Cardiac fibroblast (primary cell): ENCODE data around the gene TEX11.
"Not testable (repeated sequence)": the region's sequence is repeated elsewhere in the genome, so short reads cannot be mapped to it uniquely, and the experiment has no call there.

Experiments used
- DNase-seq, 2 donors: peaks; one replicate each; pipeline versions ENCODE4 v3.0.0 to v3.0.0-alpha.2; 2010; ENCODE audit warnings: low read depth in 2 of 2
- H3K4me3 ChIP-seq, 2 donors: replicated peaks in 1 of 2; 1 replicate in 1 of 2; 2 replicates in 1 of 2; pipeline ENCODE4 v1.5.1; 2011; ENCODE audit warnings: low read depth in 2 of 2, low read length in 2 of 2, mild to moderate bottlenecking in 2 of 2, moderate library complexity in 1 of 2
- CTCF ChIP-seq: IDR thresholded peaks from one replicate; pipeline ENCODE4 v1.5.1; 2011; ENCODE audit warnings: low read depth, mild to moderate bottlenecking, low read length, inconsistent platforms

Gene TEX11

GRCh38 chrX:70549429-70549828, 359.1 kb downstream of the TEX11 start:
- no peak for TF ChIP-seq CTCF
- no peak for DNase-seq

GRCh38 chrX:70535198-70535597, 373.3 kb downstream of the TEX11 start:
- TF ChIP-seq CTCF: no peak
- no peak overlapping the region for H3K4me3 ChIP-seq
- peak in 1 of 2 donors; percentile 3 for DNase-seq

More at GRCh38 chrX:70549429-70549828, 359.1 kb downstream of the TEX11 start:
- H3K4me3 ChIP-seq: no peak overlapping the region

- TF ChIP-seq CTCF: no peak
- DNase-seq: no peak
- no peak overlapping the region for H3K4me3 ChIP-seq
Observed at GRCh38 chrX:70527610-70528345, 380.7 kb downstream of the TEX11 start.

- H3K4me3 ChIP-seq: no peak overlapping the region
- no peak for DNase-seq
- no peak for TF ChIP-seq CTCF
Observed at GRCh38 chrX:70527053-70527452, 381.5 kb downstream of the TEX11 start.

GRCh38 chrX:70525733-70526132, 382.8 kb downstream of the TEX11 start:
- no peak for TF ChIP-seq CTCF
- no peak for DNase-seq
- no peak overlapping the region for H3K4me3 ChIP-seq

GRCh38 chrX:70515692-70516091, 392.8 kb downstream of the TEX11 start:
- not testable (repeated sequence) for DNase-seq, H3K4me3 ChIP-seq

GRCh38 chrX:70515270-70515669, 393.2 kb downstream of the TEX11 start:
- not testable (repeated sequence) for DNase-seq, H3K4me3 ChIP-seq

- DNase-seq: no peak
- H3K4me3 ChIP-seq: no peak overlapping the region
- no peak for TF ChIP-seq CTCF
Observed at GRCh38 chrX:70509078-70509477, 399.4 kb downstream of the TEX11 start.
